ENCODE results near the gene HECW1.

The HECW1 gene

GRCh38 chr7:43612599-43613589 is 500.4 kb downstream of the HECW1 start:
- no peak for DNase-seq (ENCODE audit: low read depth in 2 of 2)

Data from stimulated activated CD8-positive, alpha-beta memory T cell treated with anti-CD3 and anti-CD28 coated beads, Interleukin-2, amount 100 ng/mL, for 1 hour (primary cell).